Colon (tissue), 2 donors: ENCODE measurements around the gene TXNDC17.
"Not testable (repeated sequence)": the region's sequence is repeated elsewhere in the genome, so short reads cannot be mapped to it uniquely, and the experiment has no call there.

Experiments used
- FAIRE-seq: peaks from 2 replicates; lab custom pipeline; 2012; peaks lifted over from hg19 to GRCh38; lab: Jason Lieb, UNC
- donor health status: control.
- donor health status: control.

TXNDC17 gene

DNA sequence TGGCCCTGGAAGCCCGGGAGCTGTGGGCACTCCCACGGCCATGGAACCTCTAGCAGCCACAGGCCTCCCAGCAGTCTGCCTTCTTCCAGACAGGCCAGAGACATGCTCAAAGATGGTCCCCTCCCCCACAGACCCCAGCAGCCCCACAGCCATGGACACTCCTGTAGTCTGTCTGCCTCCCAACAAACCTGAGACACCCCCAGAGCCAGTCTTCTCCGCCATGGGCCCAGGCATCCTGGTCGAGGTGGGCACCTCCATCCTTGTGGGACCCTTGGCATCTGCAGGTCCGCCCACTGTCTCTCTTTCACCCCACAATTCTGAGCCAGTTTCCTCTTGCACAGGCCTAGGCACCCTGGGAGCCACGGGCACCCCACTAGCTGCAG, 3.4 kb upstream of the TXNDC17 start:
- FAIRE-seq: no peak

GRCh38 chr17:6638046-6638908, 2.6 kb upstream of the TXNDC17 start:
- FAIRE-seq: no peak

DNA sequence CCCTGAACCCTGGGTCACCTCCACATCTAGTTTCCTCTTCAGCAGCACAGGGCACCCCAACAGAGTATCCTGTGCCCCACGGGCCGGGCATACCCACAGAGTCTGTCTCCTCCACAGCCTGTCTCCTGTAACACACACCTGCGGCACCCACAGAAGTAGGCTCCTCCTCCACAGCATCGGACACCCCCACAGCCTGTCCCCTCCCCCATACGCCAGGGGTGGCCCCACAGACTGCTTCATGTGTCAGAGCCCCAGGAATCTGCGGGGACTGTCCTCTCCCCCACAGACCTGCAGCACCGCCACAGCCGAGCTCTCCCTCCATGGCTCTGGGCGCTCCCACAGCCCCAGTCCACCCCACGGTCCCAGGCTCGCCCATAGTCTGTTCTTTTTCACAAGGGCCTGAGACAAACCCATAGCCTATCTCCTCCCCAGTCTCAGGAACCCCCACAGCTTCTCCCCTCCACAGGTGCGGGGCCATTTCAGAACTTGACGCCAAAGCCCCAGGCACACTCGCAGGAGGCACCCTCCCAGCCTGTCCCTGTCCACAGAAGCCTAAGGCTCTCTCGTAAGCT, 1.8 kb upstream of the TXNDC17 start:
- FAIRE-seq: no peak

DNA sequence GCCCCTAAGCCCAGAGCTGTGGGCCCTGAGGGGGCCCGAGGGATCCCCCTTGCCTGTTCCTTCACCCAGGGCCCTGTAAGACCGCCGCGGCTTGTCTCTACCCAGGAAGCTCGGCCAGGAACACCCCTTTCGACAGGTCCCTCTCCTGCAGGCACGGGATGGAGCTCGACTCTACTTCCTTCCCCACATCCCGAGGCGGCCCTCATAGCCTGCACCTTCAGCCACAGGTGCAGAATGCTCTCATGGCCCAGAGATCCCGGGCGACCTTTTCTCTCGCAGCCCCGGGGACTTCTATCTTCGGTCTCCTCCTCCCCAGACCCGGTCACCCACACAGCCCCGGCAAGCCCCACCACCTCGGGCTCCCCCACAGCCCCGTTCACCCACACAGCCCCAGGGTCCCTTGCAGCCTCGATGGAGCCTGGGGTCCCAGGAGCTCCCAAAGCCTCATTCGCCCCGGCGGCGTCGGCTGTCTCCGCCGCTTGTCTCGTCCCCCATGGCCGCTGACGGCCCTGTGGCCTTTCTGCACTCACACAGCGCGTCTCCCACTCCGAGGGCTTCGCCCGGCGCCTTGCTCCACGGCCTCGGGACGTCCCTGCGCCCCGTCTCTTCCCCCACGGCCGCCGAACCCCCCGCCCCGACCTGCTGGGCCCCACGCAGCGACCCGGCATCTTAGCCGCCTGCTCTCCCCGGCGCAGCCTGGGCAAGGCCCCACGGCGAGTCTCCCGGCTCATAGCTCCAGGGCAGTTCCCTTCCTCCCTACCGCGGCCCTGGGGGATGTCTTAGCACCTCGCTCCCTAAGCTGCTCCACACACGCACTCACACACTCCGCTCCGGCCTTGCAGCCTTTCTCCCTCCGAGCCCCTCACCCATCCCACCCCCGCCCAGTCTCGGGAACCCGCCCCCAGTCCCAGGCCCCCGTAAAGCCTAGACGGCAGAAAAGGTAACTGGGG, 999 bp upstream of the TXNDC17 start:
- FAIRE-seq: no peak

DNA sequence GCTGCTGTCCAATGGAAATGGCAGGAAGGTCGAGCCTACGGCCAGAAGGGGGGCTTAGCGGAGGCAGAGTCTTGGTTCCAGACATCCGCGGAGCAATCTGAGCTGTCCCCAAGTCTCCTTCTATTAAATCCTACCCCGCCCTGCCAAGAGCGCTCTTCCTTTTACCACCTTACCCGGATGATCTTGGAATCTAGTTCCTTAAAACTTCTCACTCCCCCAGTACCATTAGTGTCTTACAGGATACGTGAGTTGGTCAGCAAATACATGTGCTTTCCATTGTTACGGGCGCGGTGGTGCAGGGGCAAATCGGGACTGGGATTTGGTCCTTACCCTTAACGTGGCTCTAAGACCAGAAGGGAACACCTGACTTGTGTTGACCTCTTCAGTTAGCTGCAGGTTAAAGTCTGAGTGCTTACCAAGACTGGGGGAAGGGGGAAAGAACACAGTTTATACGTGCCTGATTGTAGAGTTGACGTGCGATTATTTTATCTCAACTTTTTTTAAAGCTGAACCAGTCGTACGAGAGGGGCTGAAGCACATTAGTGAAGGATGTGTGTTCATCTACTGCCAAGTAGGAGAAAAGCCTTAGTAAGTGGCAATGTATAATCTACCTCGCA, 495 bp downstream of the TXNDC17 start:
- FAIRE-seq: no peak

- FAIRE-seq: no peak
These were observed 1.7 kb downstream of the TXNDC17 start for GRCh38 chr17:6642592-6642991.

GRCh38 chr17:6643451-6644125, 2.7 kb downstream of the TXNDC17 start:
- no peak for FAIRE-seq

GRCh38 chr17:6648181-6648580, 7.3 kb downstream of the TXNDC17 start:
- no peak for FAIRE-seq

DNA sequence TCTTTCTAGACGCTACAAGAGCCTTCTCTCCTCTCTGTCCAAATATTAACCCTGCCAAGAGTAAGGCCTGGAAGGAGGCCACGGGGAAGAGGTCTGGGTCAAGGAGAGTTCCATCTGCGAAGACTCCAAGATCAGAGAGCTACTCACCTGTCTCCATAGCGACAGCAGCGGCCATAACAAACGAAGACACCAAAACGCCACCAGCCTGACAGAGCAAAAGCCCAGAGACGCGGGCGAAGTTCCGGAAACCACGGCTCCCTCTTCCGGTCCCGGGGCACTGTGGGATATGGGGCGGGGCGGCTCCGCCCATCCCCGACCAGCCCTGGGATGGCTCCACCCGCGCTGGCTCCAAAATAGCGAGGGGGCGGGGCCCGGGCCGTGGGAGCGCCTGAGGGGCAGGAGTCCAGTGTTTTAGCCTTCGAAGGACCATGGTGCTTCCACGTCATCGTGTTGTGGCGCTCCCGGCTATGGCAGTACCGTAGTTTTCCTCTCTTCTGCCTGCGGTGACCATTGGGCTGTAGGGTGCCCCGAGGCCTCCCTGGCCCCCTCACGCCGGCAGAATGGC, 10.6 kb downstream of the TXNDC17 start, which contains the start of the genes C17orf100 and MED31:
C17orf100 (plus strand) TSS at position 409 of the 565 bp plus-strand sequence; CDS start at position 561, 152 bp downstream.
MED31 (minus strand) TSS at position 252 of the 565 bp plus-strand sequence; CDS start at position 175, 77 bp downstream.
- no peak for FAIRE-seq

GRCh38 chr17:6651919-6652452, 11.1 kb downstream of the TXNDC17 start:
- FAIRE-seq: no peak

DNA sequence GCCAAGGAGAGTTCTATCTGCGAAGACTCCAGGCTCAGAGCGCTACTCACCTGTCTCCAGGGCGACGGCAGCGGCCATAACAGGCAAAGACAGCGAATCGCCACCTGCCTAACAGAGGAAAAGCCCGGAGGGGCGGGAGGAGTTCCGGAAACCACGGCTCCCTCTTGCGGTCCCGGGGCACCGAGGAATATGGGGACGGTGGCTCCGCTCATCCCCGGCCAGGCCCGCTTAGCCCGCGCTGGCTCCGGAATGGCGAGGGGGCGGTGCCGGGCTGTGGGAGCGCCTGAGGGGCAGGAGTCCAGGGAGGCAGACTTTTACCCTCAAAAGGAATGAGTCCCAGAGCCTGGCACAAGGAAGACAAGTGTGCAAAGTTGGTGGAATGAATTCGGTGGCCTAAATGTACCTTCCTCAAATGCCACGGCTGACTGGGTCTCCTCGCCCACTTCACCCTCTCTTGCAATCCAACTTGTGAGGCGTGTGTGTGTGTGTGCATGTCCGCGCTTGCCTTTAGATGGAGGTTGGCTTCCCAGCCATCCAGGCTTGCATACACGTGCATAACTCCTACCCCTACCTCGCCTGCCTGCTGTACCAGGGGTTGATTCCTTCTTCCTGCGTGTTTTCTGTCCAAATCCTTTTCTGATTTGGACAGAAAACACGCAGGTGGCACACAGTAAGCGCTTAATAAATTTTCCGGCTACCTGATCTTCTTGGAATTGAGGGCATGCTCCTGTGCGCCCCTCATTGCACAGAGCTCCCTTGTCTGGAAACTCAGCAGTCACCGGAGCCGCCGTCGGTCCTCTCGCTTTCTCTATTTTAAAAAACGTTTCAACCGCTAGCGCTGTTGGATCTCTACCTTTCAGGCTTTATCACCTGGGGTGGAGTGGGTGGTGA, 14.2 kb downstream of the TXNDC17 start:
- no peak for FAIRE-seq

DNA sequence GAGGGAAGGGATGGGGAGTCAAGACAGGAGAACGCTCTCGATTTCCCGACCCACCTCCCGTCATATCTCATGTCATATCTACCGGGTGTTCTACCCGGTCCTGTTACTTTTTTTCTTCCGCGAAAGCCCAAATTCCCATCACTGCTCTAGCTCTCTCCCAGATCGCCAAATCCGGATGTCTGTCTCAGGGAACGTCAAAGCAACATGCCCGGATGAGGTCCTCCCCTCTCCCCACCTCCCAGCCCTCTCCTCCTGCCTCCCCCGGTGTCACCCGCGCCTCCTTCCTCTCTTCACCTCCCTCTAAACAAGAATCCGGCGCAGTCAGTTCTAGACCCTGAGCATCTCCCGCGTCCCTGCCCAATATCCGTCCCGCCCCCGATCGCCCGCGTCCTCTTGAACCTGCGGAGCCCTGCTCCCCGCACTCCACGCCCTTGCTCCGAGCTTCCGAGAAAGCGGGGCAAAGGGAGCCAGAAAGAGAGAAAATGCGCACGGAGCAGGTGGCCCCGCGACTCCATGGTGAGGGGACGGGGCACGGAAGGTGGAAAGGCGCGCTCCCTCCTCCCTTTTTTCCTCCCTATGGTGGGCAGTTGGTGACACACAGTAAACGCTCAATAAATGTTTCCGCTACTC, 15.0 kb downstream of the TXNDC17 start:
- not testable (repeated sequence) for FAIRE-seq

DNA sequence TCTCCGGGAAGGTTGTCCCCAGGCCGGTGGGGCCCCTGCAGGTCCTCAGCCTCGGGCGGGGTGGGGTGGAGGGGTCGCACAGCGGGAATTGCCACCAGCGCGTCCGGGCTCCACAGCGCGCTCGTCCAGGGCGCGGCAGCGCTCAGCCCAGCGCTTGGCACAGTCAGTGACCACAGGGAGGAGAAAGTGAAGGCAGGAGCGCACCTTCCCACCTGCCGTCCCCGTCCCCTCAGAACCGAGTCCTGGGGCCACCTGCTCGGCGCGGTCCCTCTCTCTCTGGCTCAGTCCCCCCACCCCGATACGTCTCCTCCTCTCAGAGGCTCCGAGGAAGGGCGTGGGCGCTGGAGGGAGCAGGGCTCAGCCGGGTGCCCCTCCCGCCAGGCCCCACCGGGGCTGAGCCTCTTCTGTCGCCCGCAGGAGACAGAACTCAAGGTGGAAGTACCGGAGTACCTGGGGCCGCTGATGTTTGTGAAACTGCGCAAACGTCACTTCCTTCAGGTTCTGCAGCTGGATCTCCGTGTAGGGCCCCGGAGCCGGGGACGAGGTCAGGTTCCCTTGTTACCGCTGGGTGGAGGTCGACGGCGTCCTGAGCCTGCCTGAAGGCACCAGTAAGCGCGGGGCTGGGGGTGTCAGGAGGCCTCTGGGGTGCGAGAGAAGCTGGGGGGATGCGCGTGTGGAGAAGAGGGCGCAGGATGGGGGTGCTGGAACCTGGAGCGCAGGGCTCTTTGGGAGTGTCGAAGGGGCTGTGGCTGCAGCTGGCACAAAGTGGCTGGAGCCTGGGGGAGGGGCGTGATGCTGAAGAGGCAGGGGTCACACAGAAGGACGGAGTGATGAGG, 16.2 kb downstream of the TXNDC17 start:
- FAIRE-seq: not testable (repeated sequence)

DNA sequence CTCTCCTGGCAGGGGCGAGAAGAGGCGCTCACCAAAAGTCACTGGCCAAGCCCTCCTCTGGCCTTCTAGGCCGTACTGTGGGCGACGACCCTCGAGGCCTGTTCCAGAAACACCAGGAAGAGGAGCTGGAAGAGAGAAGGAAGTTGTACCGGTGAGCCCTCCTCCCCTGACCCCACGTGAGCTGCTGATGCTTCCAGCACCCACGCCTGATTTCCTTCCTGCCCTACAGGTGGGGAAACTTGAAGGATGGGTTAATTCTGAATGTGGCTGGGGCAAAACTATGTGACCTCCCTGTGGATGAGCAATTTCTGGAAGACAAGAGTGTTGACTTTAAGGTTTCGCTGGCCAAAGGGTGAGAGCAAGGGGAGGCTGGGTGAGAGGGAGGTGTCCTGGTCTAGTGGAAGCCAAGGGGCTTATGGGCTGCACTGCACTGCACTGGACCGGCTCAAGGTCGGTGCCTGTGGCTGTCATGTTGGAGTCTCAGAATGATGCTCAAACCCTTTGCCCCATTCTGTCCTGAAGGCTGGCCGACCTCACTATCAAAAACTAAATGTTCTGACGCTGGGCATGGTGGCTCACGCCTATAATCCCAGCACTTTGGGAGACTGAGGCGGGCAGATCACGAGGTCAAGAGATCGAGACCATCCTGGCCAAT, 16.9 kb downstream of the TXNDC17 start:
- FAIRE-seq: no peak

DNA sequence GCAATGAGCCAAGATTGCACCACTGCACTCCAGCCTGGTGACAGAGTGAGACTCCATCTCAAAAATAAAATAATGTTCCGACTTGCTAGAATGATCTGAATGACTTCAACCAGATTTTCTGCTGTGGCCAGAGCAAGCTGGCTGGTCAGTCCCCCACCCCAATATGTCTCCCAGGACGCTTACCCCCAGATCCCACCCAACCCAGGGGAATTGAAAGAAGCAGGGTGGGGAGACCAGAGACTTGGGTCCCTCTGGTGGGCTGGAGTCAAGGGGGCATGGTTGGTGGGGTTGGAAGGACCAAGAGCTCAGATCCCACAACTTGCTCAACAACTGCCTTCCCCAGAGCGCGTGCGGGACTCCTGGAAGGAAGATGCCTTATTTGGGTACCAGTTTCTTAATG, 17.6 kb downstream of the TXNDC17 start:
- not testable (repeated sequence) for FAIRE-seq

GRCh38 chr17:6660101-6660500, 19.2 kb downstream of the TXNDC17 start:
- FAIRE-seq: no peak

DNA sequence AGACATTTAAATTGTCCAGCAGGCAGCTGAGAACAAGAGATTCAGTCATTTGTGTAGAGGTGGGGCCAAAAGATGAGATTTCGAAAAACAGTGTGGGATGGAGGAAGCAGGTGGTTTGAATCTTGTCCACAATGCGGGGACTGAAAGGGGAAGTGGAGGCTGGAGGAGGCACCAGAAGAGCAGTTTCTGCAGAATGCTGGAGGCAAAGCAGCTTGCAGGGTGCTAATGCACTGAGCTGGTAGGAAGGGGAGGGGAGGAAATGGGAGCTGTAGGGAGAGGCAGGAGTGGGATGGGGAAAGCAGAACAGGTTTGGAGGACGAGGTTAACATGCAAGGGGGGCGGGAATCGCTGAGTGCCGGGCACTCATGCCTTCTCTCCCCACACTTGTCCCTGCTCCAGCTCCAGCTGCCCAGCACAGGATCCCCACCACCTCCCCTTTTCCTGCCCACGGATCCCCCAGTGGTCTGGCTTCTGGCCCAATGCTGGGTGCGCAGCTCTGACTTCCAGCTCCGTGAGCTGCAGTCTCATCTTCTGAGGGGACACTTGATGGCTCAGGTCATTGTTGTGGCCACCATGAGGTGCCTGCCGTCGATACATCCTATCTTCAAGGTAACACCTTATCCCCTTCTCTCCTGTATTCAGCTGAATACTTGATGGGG, 20.1 kb downstream of the TXNDC17 start:
- FAIRE-seq: no peak
